Measurements from ENCODE around the gene EML4. TPM values are rescaled to one million over a fixed set of nuclear protein-coding genes. Genes with fewer than 3 reads are reported as not detected.

The EML4 gene
- total RNA-seq, 1 donor from 2014 or later: 95.8 TPM

GRCh38 chr2:42335514-42336104, 166.5 kb downstream of the EML4 start:
- Mint-ChIP-seq H3K4me3 (no peak overlapping the region), H3K4me1 (no peaks in the 10 kb centered on the region), H3K9me3 (no peaks in the 10 kb centered on the region), H3K27me3 (no peaks in the 10 kb centered on the region), H3K27ac (no peak overlapping the region), H3K36me3 (ENCODE audit: low read depth) (peaks cover 87% of the 10 kb centered on the region)
- ChIA-PET CTCF (interaction anchor here (0.6 kb wide), 1 partner anchor 1189 kb away, joined by 3 read pairs; no protein-coding TSS in a partner anchor), POLR2A (no interaction called here)
- no peak for DNase-seq
- ATAC-seq (ENCODE audit: low read depth): no peak
- intact Hi-C loops (cut with micrococcal nuclease): no loop called here
- TF ChIP-seq, protein P1, sequence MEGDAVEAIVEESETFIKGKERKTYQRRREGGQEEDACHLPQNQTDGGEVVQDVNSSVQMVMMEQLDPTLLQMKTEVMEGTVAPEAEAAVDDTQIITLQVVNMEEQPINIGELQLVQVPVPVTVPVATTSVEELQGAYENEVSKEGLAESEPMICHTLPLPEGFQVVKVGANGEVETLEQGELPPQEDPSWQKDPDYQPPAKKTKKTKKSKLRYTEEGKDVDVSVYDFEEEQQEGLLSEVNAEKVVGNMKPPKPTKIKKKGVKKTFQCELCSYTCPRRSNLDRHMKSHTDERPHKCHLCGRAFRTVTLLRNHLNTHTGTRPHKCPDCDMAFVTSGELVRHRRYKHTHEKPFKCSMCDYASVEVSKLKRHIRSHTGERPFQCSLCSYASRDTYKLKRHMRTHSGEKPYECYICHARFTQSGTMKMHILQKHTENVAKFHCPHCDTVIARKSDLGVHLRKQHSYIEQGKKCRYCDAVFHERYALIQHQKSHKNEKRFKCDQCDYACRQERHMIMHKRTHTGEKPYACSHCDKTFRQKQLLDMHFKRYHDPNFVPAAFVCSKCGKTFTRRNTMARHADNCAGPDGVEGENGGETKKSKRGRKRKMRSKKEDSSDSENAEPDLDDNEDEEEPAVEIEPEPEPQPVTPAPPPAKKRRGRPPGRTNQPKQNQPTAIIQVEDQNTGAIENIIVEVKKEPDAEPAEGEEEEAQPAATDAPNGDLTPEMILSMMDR (IDR thresholded peaks at IDR 0.05): no peak

- H3K27me3 Mint-ChIP-seq: no peaks in the 10 kb centered on the region
- intact Hi-C loops (cut with micrococcal nuclease): no loop called here
- ChIA-PET CTCF (no interaction called here), POLR2A (no interaction called here)
- DNase-seq: no peak
- no peak overlapping the region for H3K4me3 Mint-ChIP-seq
- H3K4me1 Mint-ChIP-seq: no peaks in the 10 kb centered on the region
- H3K9me3 Mint-ChIP-seq: no peaks in the 10 kb centered on the region
- TF ChIP-seq, protein P1 (IDR thresholded peaks at IDR 0.05): no peak
- peaks cover 85% of the 10 kb centered on the region for H3K36me3 Mint-ChIP-seq (ENCODE audit: low read depth)
- no peak overlapping the region for H3K27ac Mint-ChIP-seq
- no peak for ATAC-seq (ENCODE audit: low read depth)
These were observed 167.3 kb downstream of the EML4 start for GRCh38 chr2:42336361-42336965.

GRCh38 chr2:42337356-42337820, 168.2 kb downstream of the EML4 start:
- DNase-seq (no peak), ATAC-seq (ENCODE audit: low read depth) (no peak)
- peaks cover 75% of the 10 kb centered on the region for H3K36me3 Mint-ChIP-seq (ENCODE audit: low read depth)
- no peaks in the 10 kb centered on the region for H3K27me3 Mint-ChIP-seq
- peaks cover 3% of the 10 kb centered on the region for H3K4me1 Mint-ChIP-seq
- no peak overlapping the region for H3K27ac Mint-ChIP-seq
- H3K4me3 Mint-ChIP-seq: no peak overlapping the region
- ChIA-PET POLR2A (no interaction called here), CTCF (no interaction called here)
- intact Hi-C loops (cut with micrococcal nuclease): no loop called here
- TF ChIP-seq, protein P1 (IDR thresholded peaks at IDR 0.05): no peak
- no peaks in the 10 kb centered on the region for H3K9me3 Mint-ChIP-seq

DNA sequence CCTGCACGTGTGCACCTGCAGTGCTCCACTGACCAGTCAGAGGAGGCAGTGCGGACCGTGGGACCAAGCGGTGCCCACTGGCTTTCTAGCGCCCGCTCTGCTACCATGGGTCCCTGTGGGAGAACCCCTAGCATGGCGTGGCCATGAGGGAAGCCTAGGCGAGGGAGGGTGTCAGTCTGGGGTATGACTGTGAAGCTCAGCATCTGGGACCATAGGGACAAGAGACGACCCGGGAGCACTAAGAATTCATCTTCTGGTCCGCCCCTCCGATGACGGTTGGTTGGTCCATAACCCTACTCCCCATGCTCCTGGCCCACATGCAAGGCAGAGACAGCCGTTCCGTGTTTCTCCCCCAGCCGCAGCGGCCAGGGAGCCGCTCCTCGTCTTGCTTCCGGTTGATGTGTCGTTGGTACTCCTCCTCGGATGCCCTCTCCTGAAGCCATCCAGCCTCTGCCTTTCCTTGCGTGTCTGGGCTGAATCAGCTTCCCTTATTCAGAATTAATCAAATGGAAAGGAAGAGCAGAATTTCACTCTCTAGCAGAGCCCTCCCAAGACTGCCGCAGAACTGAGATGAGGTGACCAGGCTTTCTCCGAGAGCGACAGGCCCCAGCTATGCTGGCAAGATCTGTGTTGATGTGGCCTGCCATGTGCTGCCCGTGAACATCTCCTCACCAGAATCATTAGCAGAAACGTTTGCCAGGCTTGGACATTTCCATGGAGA, 168.9 kb downstream of the EML4 start:
- TF ChIP-seq, protein P1 (IDR thresholded peaks at IDR 0.05): no peak
- Mint-ChIP-seq H3K9me3 (no peaks in the 10 kb centered on the region), H3K27me3 (no peaks in the 10 kb centered on the region), H3K36me3 (ENCODE audit: low read depth) (peaks cover 69% of the 10 kb centered on the region), H3K27ac (no peak overlapping the region), H3K4me1 (peaks cover 7% of the 10 kb centered on the region), H3K4me3 (no peak overlapping the region)
- POLR2A ChIA-PET: no interaction called here
- no peak for ATAC-seq (ENCODE audit: low read depth)
- CTCF ChIA-PET: no interaction called here
- no peak for DNase-seq
- intact Hi-C loops (cut with micrococcal nuclease): no loop called here

- H3K4me1 Mint-ChIP-seq: peaks cover 7% of the 10 kb centered on the region
- TF ChIP-seq, protein P1 (IDR thresholded peaks at IDR 0.05): no peak
- H3K27me3 Mint-ChIP-seq: no peaks in the 10 kb centered on the region
- H3K4me3 Mint-ChIP-seq: no peak overlapping the region
- DNase-seq (no peak), ATAC-seq (ENCODE audit: low read depth) (no peak)
- POLR2A ChIA-PET: no interaction called here
- H3K36me3 Mint-ChIP-seq (ENCODE audit: low read depth): peaks cover 69% of the 10 kb centered on the region
- H3K27ac Mint-ChIP-seq: no peak overlapping the region
- intact Hi-C loops (cut with micrococcal nuclease): no loop called here
- CTCF ChIA-PET: no interaction called here
- no peaks in the 10 kb centered on the region for H3K9me3 Mint-ChIP-seq
These were observed 169.5 kb downstream of the EML4 start for GRCh38 chr2:42338567-42339190.

Measured in activated B cell treated with CpG ODN at 0.5 μM for 24 hours (primary cell).